K562 (cell line): ENCODE data around the gene FN3K. TPM values are rescaled to one million over a fixed set of nuclear protein-coding genes. Genes with fewer than 3 reads are reported as not detected.

Experiments used
- ATAC-seq: fragments of 200-7000 bp; cut with Tn5 transposase; 3 replicates; pipeline ENCODE4 v1.9.1; 2020; ENCODE audit warnings: moderate library complexity
- BruUV-seq: library from RNA; stranded (reverse); fragments of 400-500 nt; replicated peaks from 2 replicates; lab custom pipeline; 2021; lab: Mats Ljungman, UMichigan
- CTCF ChIA-PET: fragments of 300-600 bp; formaldehyde crosslinking; extraction: SDS; loops from one replicate; lab custom pipeline; 2021; ENCODE audit warnings: low intra/inter-chr PET ratio; lab: Yijun Ruan, JAX
- POLR2A ChIA-PET: fragments of 300-600, 350-650 bp; sonication (Branson Sonifier 250); formaldehyde crosslinking; extraction: SDS; loops from one replicate; lab custom pipeline; 2021; ENCODE audit warnings: antibody characterized with exemption, inconsistent platforms; lab: Yijun Ruan, JAX
- DNase-seq, 4 experiments: peaks; one replicate each; pipeline versions ENCODE4 v3.0.0 to v3.0.0-alpha.2; 2011 to 2018; ENCODE audit warnings: low spot score in 3 of 4, mixed read lengths in 3 of 4; ENCODE audit errors: extremely low read depth in 1 of 4
- FAIRE-seq: peaks from 2 replicates; lab custom pipeline; 2011; peaks lifted over from hg19 to GRCh38; lab: Jason Lieb, UNC
- H2AFZ ChIP-seq: 2 replicates; pipeline ENCODE4 v1.6.0; 2011; ENCODE audit warnings: low read depth, low read length, control low read depth, inconsistent platforms
- H3K27ac ChIP-seq: fragments of 200-600 bp; 3 replicates; pipeline ENCODE4 v1.8.0; 2011; ENCODE audit warnings: low read depth, mild to moderate bottlenecking, control low read depth, inconsistent platforms, low read length, moderate library complexity, mixed read lengths; ENCODE audit errors: extremely low read depth
- H3K27me3 ChIP-seq, 2 experiments: fragments of 300-600 bp in 1 of 2; 2 replicates in 1 of 2; 3 replicates in 1 of 2; pipeline versions ENCODE4 v1.6.0 to v1.8.0; 2011; ENCODE audit warnings: inconsistent platforms in 2 of 2, low read length in 2 of 2, mild to moderate bottlenecking in 1 of 2, mixed read lengths in 1 of 2, moderate library complexity in 1 of 2; ENCODE audit not compliant: control insufficient read depth in 2 of 2, insufficient read depth in 2 of 2
- H3K36me3 ChIP-seq: fragments of 300-600 bp; 3 replicates; pipeline ENCODE4 v1.8.0; 2011; ENCODE audit warnings: mild to moderate bottlenecking, low read length, inconsistent platforms; ENCODE audit not compliant: control insufficient read depth, insufficient read depth
- H3K4me1 ChIP-seq, 2 experiments: fragments of 200-600 bp in 1 of 2; replicated peaks in 1 of 2; 2 replicates in 1 of 2; 3 replicates in 1 of 2; pipeline versions ENCODE4 v1.5.1 to v1.8.0; 2011; ENCODE audit warnings: inconsistent platforms in 2 of 2, low read length in 2 of 2, mild to moderate bottlenecking in 1 of 2, mixed read lengths in 1 of 2, moderate library complexity in 1 of 2; ENCODE audit not compliant: control insufficient read depth in 2 of 2, insufficient read depth in 2 of 2
- H3K4me2 ChIP-seq: 2 replicates; pipeline ENCODE4 v1.6.1; 2011; ENCODE audit warnings: low read length, control low read depth, inconsistent platforms, mixed read lengths; ENCODE audit not compliant: insufficient read depth
- H3K4me3 ChIP-seq: fragments of 200-600 bp; sonication (generic), shearing (Covaris generic); 2 replicates; pipeline ENCODE4 v1.5.1; 2016; ENCODE audit warnings: control low read depth, inconsistent platforms
- H3K79me2 ChIP-seq: fragments of 200-600 bp; 3 replicates; pipeline ENCODE4 v1.8.0; 2011; ENCODE audit warnings: low read length, inconsistent platforms; ENCODE audit not compliant: control insufficient read depth, insufficient read depth
- H3K9ac ChIP-seq, 2 experiments: 2 replicates each; pipeline versions ENCODE4 v1.6.0 to v1.6.1; 2011; ENCODE audit warnings: low read depth in 2 of 2, low read length in 2 of 2, control low read depth in 1 of 2, inconsistent platforms in 1 of 2, mild to moderate bottlenecking in 1 of 2, mixed read lengths in 1 of 2; ENCODE audit not compliant: insufficient read depth in 1 of 2
- H3K9me1 ChIP-seq: one replicate; pipeline ENCODE4 v1.6.0; 2011; ENCODE audit warnings: inconsistent platforms, mild to moderate bottlenecking, low read length, moderate library complexity; ENCODE audit not compliant: control insufficient read depth, insufficient read depth
- H3K9me3 ChIP-seq: replicated peaks from 2 replicates; pipeline ENCODE4 v1.5.1; 2011; ENCODE audit warnings: low read depth, low read length, inconsistent platforms; ENCODE audit not compliant: control insufficient read depth, insufficient read depth
- H4K20me1 ChIP-seq: replicated peaks from 2 replicates; pipeline ENCODE4 v1.6.1; 2011; ENCODE audit warnings: low read length, inconsistent platforms, mixed read lengths; ENCODE audit not compliant: control insufficient read depth, insufficient read depth
- C11orf30 ChIP-seq: fragments of 450-650 bp; IDR thresholded peaks from 2 replicates; pipeline ENCODE4 v1.6.1; 2016; ENCODE audit warnings: low read depth, mild to moderate bottlenecking
- CCNT2 ChIP-seq: IDR thresholded peaks from 2 replicates; pipeline ENCODE4 v1.6.1; 2011; ENCODE audit warnings: borderline replicate concordance, low read depth, mild to moderate bottlenecking, moderate library complexity, mixed read lengths, low read length; ENCODE audit not compliant: insufficient read length; ENCODE audit errors: extremely low read depth
- DDX20 ChIP-seq: fragments of 450-650 bp; IDR thresholded peaks from 2 replicates; pipeline ENCODE4 v1.6.1; 2016; ENCODE audit warnings: missing genetic modification characterization, low read depth, mild to moderate bottlenecking, missing compliant biosample characterization, moderate library complexity
- KDM1A ChIP-seq, 2 experiments: fragments of 450-650 bp; IDR thresholded peaks; 2 replicates each; pipeline ENCODE4 v1.6.1; 2016; ENCODE audit warnings: mild to moderate bottlenecking in 2 of 2
- POU5F1 ChIP-seq: fragments of 150-350 bp; IDR thresholded peaks from 2 replicates; pipeline ENCODE4 v1.6.1; 2014; ENCODE audit warnings: borderline replicate concordance, low read length, low read depth, mild to moderate bottlenecking; ENCODE audit not compliant: partially characterized antibody
- PYGO2 ChIP-seq: fragments of 450-650 bp; IDR thresholded peaks from 2 replicates; pipeline ENCODE4 v1.6.1; 2016; ENCODE audit warnings: mild to moderate bottlenecking, missing genetic modification characterization, moderate library complexity, missing compliant biosample characterization
- ZFP30 ChIP-seq: fragments of 250-450 bp; sonication (Bioruptor Pico); IDR thresholded peaks from 2 replicates; pipeline ENCODE4 v1.8.0; 2022; ENCODE audit warnings: moderate library complexity, mild to moderate bottlenecking, inconsistent platforms, borderline replicate concordance
- ZNF212 ChIP-seq: fragments of 450-650 bp; formaldehyde crosslinking; IDR thresholded peaks from 2 replicates; pipeline ENCODE4 v1.4.0; 2020; ENCODE audit warnings: mild to moderate bottlenecking
- ZNF668 ChIP-seq: fragments of 250-450 bp; sonication (Bioruptor Pico); IDR thresholded peaks from 2 replicates; pipeline ENCODE4 v1.8.0; 2022; ENCODE audit warnings: mild to moderate bottlenecking, inconsistent platforms
- ZNF778 ChIP-seq: fragments of 450-650 bp; formaldehyde crosslinking; IDR thresholded peaks from 2 replicates; pipeline ENCODE4 v1.4.0; 2020; ENCODE audit warnings: mild to moderate bottlenecking, moderate library complexity
- WGBS: fragments of 100-300 bp; shearing (Covaris generic); methylation state at CpG from one replicate; pipeline ENCODE4 v1.1.6; 2016; ENCODE audit warnings: low coverage, mixed read lengths; ENCODE audit not compliant: insufficient coverage; ENCODE audit errors: missing lambda C conversion rate; 5-methylcytosine and 5-hydroxymethylcytosine counted together
- in situ Hi-C: fragments of 300-500 bp; cut with MboI; formaldehyde crosslinking; loops from 4 replicates; pipeline ENCODE4 v1.15.0; 2018; ENCODE audit warnings: inconsistent platforms, mixed read lengths
- intact Hi-C: fragments of 100-400 bp; cut with micrococcal nuclease; formaldehyde crosslinking; loops from 2 replicates; pipeline ENCODE4 v1.14.2; 2022
- polyA plus RNA-seq, 8 experiments: library from polyadenylated mRNA; depleted of rRNA in 4 of 8; stranded (reverse) in 5 of 8; unstranded in 3 of 8; fragments of >200 nt; fragmentation: Nextera tagmentation in 2 of 8; fragmentation: Illumina TruSeq in 1 of 8; extraction: Ambion mirVana in 2 of 8; extraction: Trizol in 1 of 8; gene quantifications; 2 replicates each; pipeline versions ENCODE4 v1.2.1 to v1.2.3, GENCODE V29; 2011 to 2014; ENCODE audit warnings: inconsistent platforms in 1 of 8, missing spikeins in 1 of 8
- total RNA-seq, 7 experiments: library from RNA; depleted of rRNA in 6 of 7; stranded (reverse); fragments of >200 nt in 6 of 7; fragmentation: Illumina TruSeq in 2 of 7; extraction: Trizol in 2 of 7; gene quantifications; 2 replicates each; pipeline versions ENCODE4 v1.2.1 to v1.2.3, GENCODE V29; 2011 to 2021; ENCODE audit warnings: low replicate concordance in 1 of 7
- TF ChIP-seq, protein P1 (sequence below): fragments of 450-650 bp; IDR thresholded peaks from 2 replicates; pipeline ENCODE4 v1.6.1; 2016
- TF ChIP-seq, protein P2 (sequence below): fragments of 450-650 bp; IDR thresholded peaks from 2 replicates; pipeline ENCODE4 v1.6.1; 2016; ENCODE audit warnings: low read depth
- TF ChIP-seq, protein P3 (sequence below): fragments of 450-650 bp; IDR thresholded peaks from one replicate; pipeline ENCODE4 v1.6.1; 2018; ENCODE audit warnings: mild to moderate bottlenecking, moderate library complexity; ENCODE audit not compliant: partially characterized antibody

FN3K gene
- total and polyA plus RNA-seq, 9 of the 15 experiments (the other 6 are each of a cell fraction or from before 2014, with no cell fraction given) = 0.08 to 22.7 (median 3.8) TPM

DNA sequence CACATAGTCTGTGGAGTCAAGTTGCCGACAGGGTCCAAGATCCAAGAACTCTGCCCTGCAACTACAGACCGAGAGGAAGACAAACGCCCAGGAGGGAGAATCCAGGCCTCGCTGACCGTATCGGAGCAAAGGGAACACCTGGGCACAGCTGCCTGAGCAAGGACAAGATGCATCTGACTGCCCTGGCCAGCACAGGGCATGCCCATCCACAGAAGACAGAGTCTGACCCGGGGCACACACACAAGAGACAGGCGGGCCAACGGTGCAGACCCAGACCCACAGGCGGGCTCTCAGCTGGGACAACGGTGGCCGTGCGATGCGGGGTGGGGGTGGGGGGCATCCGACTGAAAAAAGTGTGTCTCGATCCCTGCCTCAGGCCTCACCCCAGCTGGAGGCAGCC, 43.1 kb upstream of the FN3K start:
- Histone ChIP-seq H3K9me3 (peaks cover 8% of the 10 kb centered on the region), H3K36me3 (no peaks in the 10 kb centered on the region), H3K9me1 (no peaks in the 10 kb centered on the region), H2AFZ (no peak overlapping the region), H3K4me2 (no peak overlapping the region), H3K79me2 (no peaks in the 10 kb centered on the region), H3K4me1 (peaks cover 0 to 15% of the 10 kb centered on the region in 2 experiments; a peak in 2 of 5 replicates), H4K20me1 (0 out of 2 replicates have a peak, but pooled peaks cover 2% of the 10 kb centered on the region), H3K9ac (no peak overlapping the region), H3K27ac (no peak overlapping the region), H3K4me3 (no peak overlapping the region), H3K27me3 (peaks cover 4 to 19% of the 10 kb centered on the region in 2 experiments; a peak in 4 of 5 replicates)
- DNase-seq (no peak), FAIRE-seq (no peak), ATAC-seq (no peak)
- no TSS peak for BruUV-seq
- 36% methylated on average over 15 of the region's 16 CpGs for WGBS
- in situ Hi-C loops (no loop called here), intact Hi-C loops (no loop called here)
- no peak for TF ChIP-seq POU5F1
- TF ChIP-seq, protein P1, sequence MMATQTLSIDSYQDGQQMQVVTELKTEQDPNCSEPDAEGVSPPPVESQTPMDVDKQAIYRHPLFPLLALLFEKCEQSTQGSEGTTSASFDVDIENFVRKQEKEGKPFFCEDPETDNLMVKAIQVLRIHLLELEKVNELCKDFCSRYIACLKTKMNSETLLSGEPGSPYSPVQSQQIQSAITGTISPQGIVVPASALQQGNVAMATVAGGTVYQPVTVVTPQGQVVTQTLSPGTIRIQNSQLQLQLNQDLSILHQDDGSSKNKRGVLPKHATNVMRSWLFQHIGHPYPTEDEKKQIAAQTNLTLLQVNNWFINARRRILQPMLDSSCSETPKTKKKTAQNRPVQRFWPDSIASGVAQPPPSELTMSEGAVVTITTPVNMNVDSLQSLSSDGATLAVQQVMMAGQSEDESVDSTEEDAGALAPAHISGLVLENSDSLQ = no peak
- no peak for TF ChIP-seq DDX20 (tag)
- no peak for TF ChIP-seq CCNT2
- no peak for TF ChIP-seq ZNF668 (CRISPR knock-in tag)
- no peak for TF ChIP-seq KDM1A (IDR thresholded peaks at IDR 0.05)
- TF ChIP-seq ZFP30 (CRISPR knock-in tag) = no peak
- no peak for TF ChIP-seq PYGO2 (tag)
- no peak for TF ChIP-seq ZNF778 (CRISPR knock-in tag)
- TF ChIP-seq, protein P2, sequence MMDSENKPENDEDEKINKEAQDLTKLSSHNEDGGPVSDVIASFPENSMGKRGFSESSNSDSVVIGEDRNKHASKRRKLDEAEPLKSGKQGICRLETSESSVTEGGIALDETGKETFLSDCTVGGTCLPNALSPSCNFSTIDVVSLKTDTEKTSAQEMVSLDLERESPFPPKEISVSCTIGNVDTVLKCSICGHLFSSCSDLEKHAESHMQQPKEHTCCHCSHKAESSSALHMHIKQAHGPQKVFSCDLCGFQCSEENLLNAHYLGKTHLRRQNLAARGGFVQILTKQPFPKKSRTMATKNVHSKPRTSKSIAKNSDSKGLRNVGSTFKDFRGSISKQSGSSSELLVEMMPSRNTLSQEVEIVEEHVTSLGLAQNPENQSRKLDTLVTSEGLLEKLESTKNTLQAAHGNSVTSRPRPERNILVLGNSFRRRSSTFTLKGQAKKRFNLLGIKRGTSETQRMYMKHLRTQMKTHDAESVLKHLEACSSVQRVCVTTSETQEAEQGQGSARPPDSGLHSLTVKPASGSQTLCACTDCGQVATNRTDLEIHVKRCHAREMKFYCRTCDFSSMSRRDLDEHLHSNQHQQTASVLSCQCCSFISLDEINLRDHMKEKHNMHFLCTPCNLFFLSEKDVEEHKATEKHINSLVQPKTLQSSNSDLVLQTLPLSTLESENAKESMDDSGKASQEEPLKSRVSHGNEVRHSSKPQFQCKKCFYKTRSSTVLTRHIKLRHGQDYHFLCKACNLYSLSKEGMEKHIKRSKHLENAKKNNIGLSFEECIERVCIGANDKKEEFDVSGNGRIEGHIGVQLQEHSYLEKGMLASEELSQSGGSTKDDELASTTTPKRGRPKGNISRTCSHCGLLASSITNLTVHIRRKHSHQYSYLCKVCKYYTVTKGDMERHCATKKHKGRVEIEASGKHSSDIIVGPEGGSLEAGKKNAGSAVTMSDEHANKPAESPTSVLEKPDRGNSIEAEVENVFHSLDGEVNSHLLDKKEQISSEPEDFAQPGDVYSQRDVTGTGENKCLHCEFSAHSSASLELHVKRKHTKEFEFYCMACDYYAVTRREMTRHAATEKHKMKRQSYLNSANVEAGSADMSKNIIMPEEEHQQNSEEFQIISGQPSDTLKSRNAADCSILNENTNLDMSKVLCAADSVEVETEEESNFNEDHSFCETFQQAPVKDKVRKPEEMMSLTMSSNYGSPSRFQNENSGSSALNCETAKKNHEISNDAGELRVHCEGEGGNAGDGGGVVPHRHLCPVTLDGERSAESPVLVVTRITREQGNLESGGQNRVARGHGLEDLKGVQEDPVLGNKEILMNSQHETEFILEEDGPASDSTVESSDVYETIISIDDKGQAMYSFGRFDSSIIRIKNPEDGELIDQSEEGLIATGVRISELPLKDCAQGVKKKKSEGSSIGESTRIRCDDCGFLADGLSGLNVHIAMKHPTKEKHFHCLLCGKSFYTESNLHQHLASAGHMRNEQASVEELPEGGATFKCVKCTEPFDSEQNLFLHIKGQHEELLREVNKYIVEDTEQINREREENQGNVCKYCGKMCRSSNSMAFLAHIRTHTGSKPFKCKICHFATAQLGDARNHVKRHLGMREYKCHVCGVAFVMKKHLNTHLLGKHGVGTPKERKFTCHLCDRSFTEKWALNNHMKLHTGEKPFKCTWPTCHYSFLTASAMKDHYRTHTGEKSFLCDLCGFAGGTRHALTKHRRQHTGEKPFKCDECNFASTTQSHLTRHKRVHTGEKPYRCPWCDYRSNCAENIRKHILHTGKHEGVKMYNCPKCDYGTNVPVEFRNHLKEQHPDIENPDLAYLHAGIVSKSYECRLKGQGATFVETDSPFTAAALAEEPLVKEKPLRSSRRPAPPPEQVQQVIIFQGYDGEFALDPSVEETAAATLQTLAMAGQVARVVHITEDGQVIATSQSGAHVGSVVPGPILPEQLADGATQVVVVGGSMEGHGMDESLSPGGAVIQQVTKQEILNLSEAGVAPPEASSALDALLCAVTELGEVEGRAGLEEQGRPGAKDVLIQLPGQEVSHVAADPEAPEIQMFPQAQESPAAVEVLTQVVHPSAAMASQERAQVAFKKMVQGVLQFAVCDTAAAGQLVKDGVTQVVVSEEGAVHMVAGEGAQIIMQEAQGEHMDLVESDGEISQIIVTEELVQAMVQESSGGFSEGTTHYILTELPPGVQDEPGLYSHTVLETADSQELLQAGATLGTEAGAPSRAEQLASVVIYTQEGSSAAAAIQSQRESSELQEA = no peak
- no peak for TF ChIP-seq ZNF212
- no peak for TF ChIP-seq C11orf30
- TF ChIP-seq, protein P3, sequence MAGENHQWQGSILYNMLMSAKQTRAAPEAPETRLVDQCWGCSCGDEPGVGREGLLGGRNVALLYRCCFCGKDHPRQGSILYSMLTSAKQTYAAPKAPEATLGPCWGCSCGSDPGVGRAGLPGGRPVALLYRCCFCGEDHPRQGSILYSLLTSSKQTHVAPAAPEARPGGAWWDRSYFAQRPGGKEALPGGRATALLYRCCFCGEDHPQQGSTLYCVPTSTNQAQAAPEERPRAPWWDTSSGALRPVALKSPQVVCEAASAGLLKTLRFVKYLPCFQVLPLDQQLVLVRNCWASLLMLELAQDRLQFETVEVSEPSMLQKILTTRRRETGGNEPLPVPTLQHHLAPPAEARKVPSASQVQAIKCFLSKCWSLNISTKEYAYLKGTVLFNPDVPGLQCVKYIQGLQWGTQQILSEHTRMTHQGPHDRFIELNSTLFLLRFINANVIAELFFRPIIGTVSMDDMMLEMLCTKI = no peak
- ChIA-PET POLR2A (no interaction called here), CTCF (no interaction called here)
